HEK293 (cell line): ENCODE data around the gene MEIKIN.

ENCODE experiments used
- CTCF ChIA-PET: fragments of 350-600 bp; formaldehyde crosslinking; extraction: SDS; loops from one replicate; lab custom pipeline; 2021; ENCODE audit warnings: antibody characterized with exemption; lab: Yijun Ruan, JAX
- POLR2A ChIA-PET: fragments of 300-600 bp; formaldehyde crosslinking; extraction: SDS; loops from one replicate; lab custom pipeline; 2020; ENCODE audit warnings: antibody characterized with exemption, inconsistent platforms; lab: Yijun Ruan, JAX
- H3K27ac ChIP-seq: fragments of 200-500 bp; sonication (Bioruptor generic); 2 replicates; pipeline ENCODE4 v1.5.1; 2014; ENCODE audit warnings: low read depth, low read length, control low read depth, inconsistent platforms; ENCODE audit errors: extremely low read depth
- H3K36me3 ChIP-seq, 2 experiments: fragments of 200-500 bp in 1 of 2; sonication (Bioruptor generic) in 1 of 2; 1 replicate in 1 of 2; 2 replicates in 1 of 2; pipeline ENCODE4 v1.5.1; 2014 to 2017; ENCODE audit warnings: inconsistent platforms in 2 of 2, low read length in 2 of 2; ENCODE audit not compliant: control insufficient read depth in 2 of 2, insufficient read depth in 1 of 2
- H3K4me1 ChIP-seq: fragments of 200-500 bp; sonication (Bioruptor generic); 2 replicates; pipeline ENCODE4 v1.5.1; 2014; ENCODE audit warnings: mild to moderate bottlenecking, low read length, inconsistent platforms; ENCODE audit not compliant: control insufficient read depth, insufficient read depth
- H3K4me3 ChIP-seq: 2 replicates; pipeline ENCODE4 v1.5.1; 2011; ENCODE audit warnings: low read depth, mild to moderate bottlenecking, control low read depth, low read length, moderate library complexity
- H3K9me3 ChIP-seq: fragments of 200-500 bp; sonication (Bioruptor generic); 2 replicates; pipeline ENCODE4 v1.5.1; 2014; ENCODE audit warnings: low read depth, low read length, inconsistent platforms; ENCODE audit not compliant: control insufficient read depth, insufficient read depth
- GLIS1 ChIP-seq: fragments of 450-650 bp; formaldehyde crosslinking; IDR thresholded peaks from 2 replicates; pipeline ENCODE4 v1.5.1; 2016; ENCODE audit warnings: missing biosample characterization, missing genetic modification characterization
- KLF7 ChIP-seq: fragments of 450-650 bp; formaldehyde crosslinking; IDR thresholded peaks from 2 replicates; pipeline ENCODE4 v1.5.1; 2016; ENCODE audit warnings: missing biosample characterization, missing genetic modification characterization, borderline replicate concordance
- MEIS1 ChIP-seq: sonication (generic); formaldehyde crosslinking; IDR thresholded peaks from 2 replicates; pipeline ENCODE4 v1.8.1; 2022; ENCODE audit warnings: missing genetic modification reagents, mild to moderate bottlenecking, borderline replicate concordance
- MZF1 ChIP-seq: fragments of 450-650 bp; formaldehyde crosslinking; IDR thresholded peaks from 2 replicates; pipeline ENCODE4 v1.5.1; 2017; ENCODE audit warnings: missing biosample characterization, missing genetic modification characterization, borderline replicate concordance
- OVOL3 ChIP-seq: fragments of 450-650 bp; formaldehyde crosslinking; IDR thresholded peaks from 2 replicates; pipeline ENCODE4 v1.5.1; 2016; ENCODE audit warnings: missing biosample characterization, missing genetic modification characterization
- SCRT1 ChIP-seq: fragments of 450-650 bp; formaldehyde crosslinking; IDR thresholded peaks from 2 replicates; pipeline ENCODE4 v1.5.1; 2016; ENCODE audit warnings: missing biosample characterization, missing genetic modification characterization, borderline replicate concordance
- ZBTB48 ChIP-seq: fragments of 450-650 bp; formaldehyde crosslinking; IDR thresholded peaks from 2 replicates; pipeline ENCODE4 v1.5.1; 2016; ENCODE audit warnings: missing biosample characterization, missing genetic modification characterization
- ZNF121 ChIP-seq: fragments of 450-650 bp; formaldehyde crosslinking; IDR thresholded peaks from 2 replicates; pipeline ENCODE4 v1.5.1; 2016; ENCODE audit warnings: missing biosample characterization, missing genetic modification characterization
- ZNF138 ChIP-seq: fragments of 450-650 bp; formaldehyde crosslinking; IDR thresholded peaks from 2 replicates; pipeline ENCODE4 v1.5.1; 2016; ENCODE audit warnings: missing biosample characterization, missing genetic modification characterization, borderline replicate concordance
- ZNF211 ChIP-seq: fragments of 450-650 bp; formaldehyde crosslinking; IDR thresholded peaks from 2 replicates; pipeline ENCODE4 v1.5.1; 2016; ENCODE audit warnings: low read depth, missing biosample characterization, missing genetic modification characterization
- ZNF24 ChIP-seq: fragments of 450-650 bp; formaldehyde crosslinking; IDR thresholded peaks from 2 replicates; pipeline ENCODE4 v1.5.1; 2016; ENCODE audit warnings: missing biosample characterization, missing genetic modification characterization
- ZNF292 ChIP-seq: fragments of 450-650 bp; formaldehyde crosslinking; IDR thresholded peaks from 2 replicates; pipeline ENCODE4 v1.5.1; 2016; ENCODE audit warnings: low read depth, missing biosample characterization, missing genetic modification characterization, borderline replicate concordance
- ZNF658 ChIP-seq: fragments of 450-650 bp; formaldehyde crosslinking; IDR thresholded peaks from 2 replicates; pipeline ENCODE4; 2016; ENCODE audit warnings: missing biosample characterization, missing genetic modification characterization
- ZNF670 ChIP-seq: fragments of 450-650 bp; formaldehyde crosslinking; IDR thresholded peaks from 2 replicates; pipeline ENCODE4 v1.5.1; 2016; ENCODE audit warnings: missing biosample characterization, missing genetic modification characterization, low read depth
- ZNF747 ChIP-seq: fragments of 450-650 bp; formaldehyde crosslinking; IDR thresholded peaks from 2 replicates; pipeline ENCODE4 v1.5.1; 2016; ENCODE audit warnings: missing biosample characterization, missing genetic modification characterization
- ZSCAN23 ChIP-seq: fragments of 450-650 bp; formaldehyde crosslinking; IDR thresholded peaks from 2 replicates; pipeline ENCODE4 v1.5.1; 2016; ENCODE audit warnings: missing biosample characterization, missing genetic modification characterization
- TF ChIP-seq, protein P1 (sequence below): fragments of 450-650 bp; formaldehyde crosslinking; optimal IDR thresholded peaks from 2 replicates; pipeline ENCODE3; 2016; ENCODE audit warnings: missing biosample characterization, mild to moderate bottlenecking, missing genetic modification characterization
- TF ChIP-seq, protein P2 (sequence below): fragments of 450-650 bp; formaldehyde crosslinking; IDR thresholded peaks from 2 replicates; pipeline ENCODE4 v1.5.1; 2016; ENCODE audit warnings: missing biosample characterization, missing genetic modification characterization
- TF ChIP-seq, protein P3 (sequence below): fragments of 450-650 bp; formaldehyde crosslinking; conservative IDR thresholded peaks from 2 replicates; pipeline ENCODE4 v1.5.1; 2016; ENCODE audit warnings: low read depth, missing biosample characterization, missing genetic modification characterization

Gene MEIKIN

DNA sequence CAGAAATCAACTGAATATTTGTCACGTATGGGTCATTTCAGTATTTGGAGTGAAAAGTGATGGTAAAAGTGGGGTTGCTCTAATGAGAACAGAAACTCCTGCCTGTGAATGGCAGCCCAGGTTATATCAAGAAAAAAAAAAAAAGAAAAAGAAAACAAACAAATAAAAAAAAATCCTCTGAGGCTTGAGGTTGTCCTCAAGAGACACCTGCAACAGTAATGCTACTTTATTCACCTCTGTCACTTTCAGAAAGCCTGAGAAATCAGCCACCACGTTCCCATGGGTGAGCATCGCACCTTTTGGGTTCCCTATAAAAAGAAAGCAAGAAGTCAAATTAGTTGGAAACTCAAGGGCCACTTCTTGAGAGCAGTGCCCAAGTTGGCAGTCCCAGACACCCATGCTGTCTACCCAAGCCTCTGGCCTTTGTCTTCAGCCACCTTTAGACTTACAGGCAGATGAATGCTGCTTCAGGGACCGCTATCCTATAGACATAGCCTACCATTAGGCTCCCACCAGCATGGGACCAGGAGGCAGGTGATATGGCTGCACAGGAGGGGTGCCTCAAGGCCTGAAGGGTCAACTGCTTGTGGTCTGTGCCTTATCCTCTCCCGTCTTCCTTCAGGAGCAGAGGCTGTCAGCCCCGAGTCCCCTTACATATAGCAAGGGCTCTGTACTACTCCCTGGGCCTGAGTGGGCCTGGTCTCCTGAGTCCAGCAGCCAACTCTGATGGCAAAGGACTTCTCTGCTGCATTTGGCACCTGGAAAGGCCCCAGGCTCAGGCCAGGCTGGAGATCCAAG, 31.1 kb upstream of the MEIKIN start:
- H3K4me3 ChIP-seq: no peak overlapping the region
- no peak overlapping the region for H3K27ac ChIP-seq
- CTCF ChIA-PET: no interaction called here
- no peaks in the 10 kb centered on the region for H3K9me3 ChIP-seq
- no peaks in the 10 kb centered on the region for H3K4me1 ChIP-seq
- no peak for TF ChIP-seq ZNF658 (tag by site-specific recombination)
- TF ChIP-seq ZNF747 (tag by site-specific recombination): no peak
- no peak for TF ChIP-seq ZBTB48 (tag by site-specific recombination)
- no peak for TF ChIP-seq MEIS1
- TF ChIP-seq ZNF292 (tag by site-specific recombination): no peak
- TF ChIP-seq, protein P1, sequence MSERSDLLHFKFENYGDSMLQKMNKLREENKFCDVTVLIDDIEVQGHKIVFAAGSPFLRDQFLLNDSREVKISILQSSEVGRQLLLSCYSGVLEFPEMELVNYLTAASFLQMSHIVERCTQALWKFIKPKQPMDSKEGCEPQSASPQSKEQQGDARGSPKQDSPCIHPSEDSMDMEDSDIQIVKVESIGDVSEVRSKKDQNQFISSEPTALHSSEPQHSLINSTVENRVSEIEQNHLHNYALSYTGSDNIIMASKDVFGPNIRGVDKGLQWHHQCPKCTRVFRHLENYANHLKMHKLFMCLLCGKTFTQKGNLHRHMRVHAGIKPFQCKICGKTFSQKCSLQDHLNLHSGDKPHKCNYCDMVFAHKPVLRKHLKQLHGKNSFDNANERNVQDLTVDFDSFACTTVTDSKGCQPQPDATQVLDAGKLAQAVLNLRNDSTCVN: no peak
- TF ChIP-seq, protein P2, sequence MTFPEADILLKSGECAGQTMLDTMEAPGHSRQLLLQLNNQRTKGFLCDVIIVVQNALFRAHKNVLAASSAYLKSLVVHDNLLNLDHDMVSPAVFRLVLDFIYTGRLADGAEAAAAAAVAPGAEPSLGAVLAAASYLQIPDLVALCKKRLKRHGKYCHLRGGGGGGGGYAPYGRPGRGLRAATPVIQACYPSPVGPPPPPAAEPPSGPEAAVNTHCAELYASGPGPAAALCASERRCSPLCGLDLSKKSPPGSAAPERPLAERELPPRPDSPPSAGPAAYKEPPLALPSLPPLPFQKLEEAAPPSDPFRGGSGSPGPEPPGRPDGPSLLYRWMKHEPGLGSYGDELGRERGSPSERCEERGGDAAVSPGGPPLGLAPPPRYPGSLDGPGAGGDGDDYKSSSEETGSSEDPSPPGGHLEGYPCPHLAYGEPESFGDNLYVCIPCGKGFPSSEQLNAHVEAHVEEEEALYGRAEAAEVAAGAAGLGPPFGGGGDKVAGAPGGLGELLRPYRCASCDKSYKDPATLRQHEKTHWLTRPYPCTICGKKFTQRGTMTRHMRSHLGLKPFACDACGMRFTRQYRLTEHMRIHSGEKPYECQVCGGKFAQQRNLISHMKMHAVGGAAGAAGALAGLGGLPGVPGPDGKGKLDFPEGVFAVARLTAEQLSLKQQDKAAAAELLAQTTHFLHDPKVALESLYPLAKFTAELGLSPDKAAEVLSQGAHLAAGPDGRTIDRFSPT (tag by site-specific recombination): no peak
- no peak for TF ChIP-seq ZNF121 (tag by site-specific recombination)
- no peak for TF ChIP-seq ZNF138 (tag by site-specific recombination)
- TF ChIP-seq ZNF211 (tag by site-specific recombination): no peak
- no peak for TF ChIP-seq KLF7 (tag by site-specific recombination)
- no peak for TF ChIP-seq ZSCAN23
- TF ChIP-seq, all 188 proteins: peak for 0
- no peaks in the 10 kb centered on the region for H3K36me3 ChIP-seq
- POLR2A ChIA-PET: no interaction called here

DNA sequence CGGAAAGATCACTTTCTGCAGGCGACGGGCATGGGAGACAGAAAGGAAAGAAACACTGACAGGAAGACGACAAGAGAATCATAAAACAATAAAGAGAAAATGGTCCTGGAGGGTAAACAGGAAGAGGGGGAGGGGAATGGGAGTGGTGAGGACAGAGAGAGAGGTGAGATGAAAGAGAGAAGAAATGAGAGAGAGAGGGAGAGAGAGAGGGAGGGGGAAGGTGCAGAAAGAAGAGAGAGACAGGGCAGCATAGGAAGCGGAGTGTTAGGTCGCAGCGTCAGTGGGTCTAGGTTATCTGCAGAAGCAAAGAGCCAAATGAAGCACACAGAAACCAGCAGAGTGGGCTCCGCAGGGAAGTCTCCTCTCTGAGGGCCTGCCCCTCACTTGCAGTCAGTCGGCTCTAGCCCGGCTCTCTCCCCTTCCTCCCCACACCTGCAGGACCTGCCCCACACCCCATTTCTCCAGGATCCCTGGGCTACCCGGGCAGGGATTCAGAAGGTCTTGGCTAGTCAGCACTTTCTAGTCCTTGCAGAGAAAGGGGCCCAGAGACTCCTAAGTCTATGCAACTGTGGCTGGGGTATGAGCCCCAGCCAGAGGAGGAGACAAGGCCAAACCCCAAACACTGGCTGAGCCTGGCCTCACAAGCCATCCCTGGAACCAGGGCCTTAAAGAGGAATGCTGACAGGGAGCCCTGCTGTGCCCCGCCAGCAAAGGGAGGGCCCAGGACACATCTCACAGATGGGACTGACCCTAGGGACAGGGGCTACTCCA, 29.7 kb upstream of the MEIKIN start:
- no peak overlapping the region for H3K27ac ChIP-seq
- no peaks in the 10 kb centered on the region for H3K36me3 ChIP-seq
- H3K9me3 ChIP-seq: no peaks in the 10 kb centered on the region
- POLR2A ChIA-PET: no interaction called here
- TF ChIP-seq OVOL3 (tag by site-specific recombination) (no peak), ZNF24 (tag by site-specific recombination) (no peak)
- TF ChIP-seq, all 188 proteins: peak for 0
- H3K4me1 ChIP-seq: no peaks in the 10 kb centered on the region
- H3K4me3 ChIP-seq: no peak overlapping the region
- CTCF ChIA-PET: no interaction called here

DNA sequence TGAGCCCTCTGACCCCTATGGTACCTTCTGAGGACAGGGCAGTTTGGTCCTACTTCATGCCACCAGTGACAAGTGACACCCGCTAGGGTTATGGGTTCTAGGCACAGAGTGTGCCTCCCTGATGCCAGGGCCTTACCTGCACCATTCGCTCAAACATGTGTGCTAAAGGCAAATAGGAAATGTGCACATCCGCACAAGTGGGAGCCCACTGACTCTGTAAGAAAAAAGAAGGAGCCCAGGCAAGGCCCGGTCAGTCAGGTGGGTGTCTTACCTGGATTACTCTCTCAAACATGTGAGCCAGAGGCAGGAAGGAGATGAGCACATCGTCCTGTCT, 29.1 kb upstream of the MEIKIN start:
- ChIA-PET CTCF (no interaction called here), POLR2A (no interaction called here)

More for the DNA sequence above, 29.1 kb upstream of the MEIKIN start:
- no peak overlapping the region for H3K4me3 ChIP-seq
- no peaks in the 10 kb centered on the region for H3K9me3 ChIP-seq
- TF ChIP-seq, protein P3, sequence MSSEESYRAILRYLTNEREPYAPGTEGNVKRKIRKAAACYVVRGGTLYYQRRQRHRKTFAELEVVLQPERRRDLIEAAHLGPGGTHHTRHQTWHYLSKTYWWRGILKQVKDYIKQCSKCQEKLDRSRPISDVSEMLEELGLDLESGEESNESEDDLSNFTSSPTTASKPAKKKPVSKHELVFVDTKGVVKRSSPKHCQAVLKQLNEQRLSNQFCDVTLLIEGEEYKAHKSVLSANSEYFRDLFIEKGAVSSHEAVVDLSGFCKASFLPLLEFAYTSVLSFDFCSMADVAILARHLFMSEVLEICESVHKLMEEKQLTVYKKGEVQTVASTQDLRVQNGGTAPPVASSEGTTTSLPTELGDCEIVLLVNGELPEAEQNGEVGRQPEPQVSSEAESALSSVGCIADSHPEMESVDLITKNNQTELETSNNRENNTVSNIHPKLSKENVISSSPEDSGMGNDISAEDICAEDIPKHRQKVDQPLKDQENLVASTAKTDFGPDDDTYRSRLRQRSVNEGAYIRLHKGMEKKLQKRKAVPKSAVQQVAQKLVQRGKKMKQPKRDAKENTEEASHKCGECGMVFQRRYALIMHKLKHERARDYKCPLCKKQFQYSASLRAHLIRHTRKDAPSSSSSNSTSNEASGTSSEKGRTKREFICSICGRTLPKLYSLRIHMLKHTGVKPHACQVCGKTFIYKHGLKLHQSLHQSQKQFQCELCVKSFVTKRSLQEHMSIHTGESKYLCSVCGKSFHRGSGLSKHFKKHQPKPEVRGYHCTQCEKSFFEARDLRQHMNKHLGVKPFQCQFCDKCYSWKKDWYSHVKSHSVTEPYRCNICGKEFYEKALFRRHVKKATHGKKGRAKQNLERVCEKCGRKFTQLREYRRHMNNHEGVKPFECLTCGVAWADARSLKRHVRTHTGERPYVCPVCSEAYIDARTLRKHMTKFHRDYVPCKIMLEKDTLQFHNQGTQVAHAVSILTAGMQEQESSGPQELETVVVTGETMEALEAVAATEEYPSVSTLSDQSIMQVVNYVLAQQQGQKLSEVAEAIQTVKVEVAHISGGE (tag by site-specific recombination): no peak
- TF ChIP-seq MZF1: no peak
- TF ChIP-seq ZNF670 (tag by site-specific recombination): no peak
- no peak for TF ChIP-seq SCRT1 (tag by site-specific recombination)
- no peak for TF ChIP-seq GLIS1 (tag by site-specific recombination)
- TF ChIP-seq MEIS1: no peak
- H3K36me3 ChIP-seq: no peaks in the 10 kb centered on the region
- H3K27ac ChIP-seq: no peak overlapping the region
- H3K4me1 ChIP-seq: no peaks in the 10 kb centered on the region
